ENCODE results near the gene CPNE5. TPM values are rescaled to one million over a fixed set of nuclear protein-coding genes. Genes with fewer than 3 reads are reported as not detected.

The CPNE5 gene
- total and polyA plus RNA-seq, 2 of the 4 experiments (the other 2 are of a cell fraction) = 0.07 TPM; not detected in 1

- no peaks in the 10 kb centered on the region for H3K9me3 ChIP-seq (ENCODE audit: control insufficient read depth, insufficient read depth, low read length)
- H2BK15ac ChIP-seq (ENCODE audit: low read depth, low read length) = no peak overlapping the region
- H3K4me1 ChIP-seq (ENCODE audit: control insufficient read depth, insufficient read depth, low read length) = no peaks in the 10 kb centered on the region
- no peak overlapping the region for H2AFZ ChIP-seq (replicated peaks; ENCODE audit: low read length, poor library complexity)
- no peak overlapping the region for H2BK5ac ChIP-seq (ENCODE audit: low read depth, low read length, poor library complexity, severe bottlenecking)
- H2AK9ac ChIP-seq (replicated peaks; ENCODE audit: low read depth, low read length, poor library complexity) = peak overlapping the region; percentile 3
- BruUV-seq (replicated peaks) = no TSS peak
- H3K4ac ChIP-seq (ENCODE audit: low read depth, low read length) = no peak overlapping the region
- H3K56ac ChIP-seq (ENCODE audit: extremely low read depth, insufficient read depth, low read length) = no peak overlapping the region
- H2BK120ac ChIP-seq (ENCODE audit: low read depth, low read length) = no peak overlapping the region
- H3K9ac ChIP-seq (ENCODE audit: low read depth, low read length) = no peak overlapping the region
- H3K79me1 ChIP-seq (ENCODE audit: low read depth in 1 of 2, low read length in 2 of 2) = no peaks in the 10 kb centered on the region
- H2AK5ac ChIP-seq (ENCODE audit: low read depth, low read length) = no peak overlapping the region
- POLR2A ChIA-PET (ENCODE audit: unreplicated experiment) = no interaction called here
- H3K27ac ChIP-seq (ENCODE audit: insufficient read depth, low read length) = no peak overlapping the region
- no peak overlapping the region for H3K18ac ChIP-seq (ENCODE audit: low read depth, low read length)
- H3K36me3 ChIP-seq (ENCODE audit: control insufficient read depth, insufficient read depth, low read length) = no peaks in the 10 kb centered on the region
- H4K91ac ChIP-seq (ENCODE audit: insufficient read depth, low read depth, low read length) = no peak overlapping the region
- no peak for DNase-seq
- CTCF ChIA-PET = no interaction called here
- intact Hi-C loops (cut with micrococcal nuclease) = no loop called here
- no peak overlapping the region for H3K4me2 ChIP-seq (ENCODE audit: low read depth, low read length)
- 60% methylated on average over 1 of the region's 12 CpGs; no CpG with 5 or more reads in 1 of the 2 experiments for WGBS, 2 experiments (ENCODE audit: extremely low coverage in 2 of 2, insufficient read length in 1 of 2)
- no peaks in the 10 kb centered on the region for H3K9me1 ChIP-seq (ENCODE audit: insufficient read depth, low read length)
- TF ChIP-seq MAZ (IDR thresholded peaks at IDR 0.05; ENCODE audit: borderline replicate concordance, low read depth, low read length) (no peak), BHLHE40 (IDR thresholded peaks at IDR 0.05; ENCODE audit: low read depth, low read length) (no peak), SMC3 (IDR thresholded peaks at IDR 0.05; ENCODE audit: low read depth, low read length) (no peak), MXI1 (IDR thresholded peaks at IDR 0.05; ENCODE audit: borderline replicate concordance, low read depth, low read length) (no peak), MAFK (IDR thresholded peaks at IDR 0.05; ENCODE audit: low read depth, low read length) (no peak), RAD21 (IDR thresholded peaks at IDR 0.05; ENCODE audit: low read length) (no peak), POLR2A (IDR thresholded peaks at IDR 0.05; ENCODE audit: low read depth, low read length) (no peak)
- TF ChIP-seq, protein P1, sequence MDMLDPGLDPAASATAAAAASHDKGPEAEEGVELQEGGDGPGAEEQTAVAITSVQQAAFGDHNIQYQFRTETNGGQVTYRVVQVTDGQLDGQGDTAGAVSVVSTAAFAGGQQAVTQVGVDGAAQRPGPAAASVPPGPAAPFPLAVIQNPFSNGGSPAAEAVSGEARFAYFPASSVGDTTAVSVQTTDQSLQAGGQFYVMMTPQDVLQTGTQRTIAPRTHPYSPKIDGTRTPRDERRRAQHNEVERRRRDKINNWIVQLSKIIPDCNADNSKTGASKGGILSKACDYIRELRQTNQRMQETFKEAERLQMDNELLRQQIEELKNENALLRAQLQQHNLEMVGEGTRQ (IDR thresholded peaks at IDR 0.05; ENCODE audit: low read depth, low read length) = no peak
- no peak overlapping the region for H4K8ac ChIP-seq (ENCODE audit: low read depth in 2 of 2, low read length in 2 of 2)
- no peak overlapping the region for H3K4me3 ChIP-seq (ENCODE audit: insufficient read depth, low read depth, low read length)
- peaks cover 47% of the 10 kb centered on the region for H3K27me3 ChIP-seq (ENCODE audit: control insufficient read depth, insufficient read depth, low read length)
- no peak overlapping the region for H3K14ac ChIP-seq (replicated peaks; ENCODE audit: low read depth, low read length)
- in situ Hi-C loops (cut with MboI; ENCODE audit: low sequenced_read_pairs) = no loop called here
- dilution Hi-C loops (cut with HindIII; ENCODE audit: low sequenced_read_pairs, unreplicated experiment) = no loop called here
- no peak for ATAC-seq (ENCODE audit: low read depth)
- H3K23ac ChIP-seq (ENCODE audit: low read depth, low read length) = no peak overlapping the region
- H2BK20ac ChIP-seq (ENCODE audit: low read depth, low read length) = no peak overlapping the region
- no peaks in the 10 kb centered on the region for H4K20me1 ChIP-seq (ENCODE audit: insufficient read depth, low read length)
- H4K5ac ChIP-seq (ENCODE audit: low read depth, low read length) = no peak overlapping the region
Observed at GRCh38 chr6:36717871-36718540, 121.2 kb downstream of the CPNE5 start.
